Transverse colon (tissue), 4 donors: Measurements from ENCODE around the gene NUDT4.

Experiments used
- POLR2AphosphoS5 ChIP-seq, 3 donors: sonication (generic); formaldehyde crosslinking; IDR thresholded peaks; one replicate each; pipeline ENCODE4 v1.6.1; 2016; ENCODE audit warnings: antibody characterized with exemption in 3 of 3
- TF ChIP-seq, protein P1 (sequence below), 5 experiments: fragments of 200-600 bp in 3 of 5; fragments of 450-650 bp in 2 of 5; sonication (generic) in 3 of 5; IDR thresholded peaks; 1 replicate in 2 of 5; 2 replicates in 3 of 5; pipeline ENCODE4 v1.5.1; 2016 to 2017; ENCODE audit warnings: antibody characterized with exemption in 5 of 5, inconsistent platforms in 3 of 5, mild to moderate bottlenecking in 2 of 5, moderate library complexity in 1 of 5

DNA sequence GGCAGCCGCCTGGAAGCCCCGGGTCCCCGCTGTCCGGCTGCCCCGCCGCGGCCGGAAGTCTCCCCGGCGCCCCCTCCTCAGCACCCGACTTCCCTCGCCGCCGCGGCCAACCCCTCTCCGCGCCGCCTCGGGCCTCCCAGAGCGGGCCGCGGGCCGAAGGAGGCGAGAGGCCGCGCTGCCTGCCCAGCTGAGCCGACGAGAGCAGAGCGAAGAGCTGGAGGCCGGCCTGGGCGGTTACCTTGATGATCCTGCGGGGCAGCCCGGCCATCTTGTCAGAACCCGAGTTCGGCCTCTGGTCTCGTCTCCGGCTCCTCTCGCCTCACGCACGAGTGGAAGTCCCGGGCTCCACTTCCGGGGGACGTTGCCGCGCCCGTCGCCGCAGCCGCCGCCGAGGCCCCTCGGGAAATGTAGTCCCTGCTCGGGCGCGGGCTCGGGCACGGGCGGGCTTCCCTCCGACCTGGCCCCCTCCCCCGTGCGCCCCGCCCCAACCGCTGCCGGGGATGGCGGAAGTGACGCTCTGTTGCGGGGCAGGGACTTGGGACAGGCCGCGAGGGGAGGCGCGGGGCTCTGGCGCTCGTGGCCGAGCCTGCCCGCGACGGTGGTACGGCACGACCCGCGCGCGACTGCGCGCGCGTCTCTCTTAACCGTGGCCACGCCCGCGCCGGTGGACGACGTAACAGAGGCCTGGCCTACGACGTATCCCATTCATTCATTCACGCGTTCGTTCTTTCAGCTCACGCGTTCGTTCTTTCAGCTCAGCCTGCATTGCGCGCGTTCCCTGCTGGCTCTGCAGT, 64.1 kb downstream of the NUDT4 start, which contains the start of gene UBE2N:
- TF ChIP-seq, protein P1, sequence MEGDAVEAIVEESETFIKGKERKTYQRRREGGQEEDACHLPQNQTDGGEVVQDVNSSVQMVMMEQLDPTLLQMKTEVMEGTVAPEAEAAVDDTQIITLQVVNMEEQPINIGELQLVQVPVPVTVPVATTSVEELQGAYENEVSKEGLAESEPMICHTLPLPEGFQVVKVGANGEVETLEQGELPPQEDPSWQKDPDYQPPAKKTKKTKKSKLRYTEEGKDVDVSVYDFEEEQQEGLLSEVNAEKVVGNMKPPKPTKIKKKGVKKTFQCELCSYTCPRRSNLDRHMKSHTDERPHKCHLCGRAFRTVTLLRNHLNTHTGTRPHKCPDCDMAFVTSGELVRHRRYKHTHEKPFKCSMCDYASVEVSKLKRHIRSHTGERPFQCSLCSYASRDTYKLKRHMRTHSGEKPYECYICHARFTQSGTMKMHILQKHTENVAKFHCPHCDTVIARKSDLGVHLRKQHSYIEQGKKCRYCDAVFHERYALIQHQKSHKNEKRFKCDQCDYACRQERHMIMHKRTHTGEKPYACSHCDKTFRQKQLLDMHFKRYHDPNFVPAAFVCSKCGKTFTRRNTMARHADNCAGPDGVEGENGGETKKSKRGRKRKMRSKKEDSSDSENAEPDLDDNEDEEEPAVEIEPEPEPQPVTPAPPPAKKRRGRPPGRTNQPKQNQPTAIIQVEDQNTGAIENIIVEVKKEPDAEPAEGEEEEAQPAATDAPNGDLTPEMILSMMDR (IDR thresholded peaks at IDR 0.05) = peak in 1 of 5 experiments; percentile 30
- peak; percentile 78 to 85 (median 79) for TF ChIP-seq POLR2AphosphoS5 (IDR thresholded peaks at IDR 0.05)
